Calu3 (cell line): ENCODE measurements around the gene VSIG1. TPM values are rescaled to one million over a fixed set of nuclear protein-coding genes. Genes with fewer than 3 reads are reported as not detected.

ENCODE experiments used
- BruUV-seq: library from RNA; stranded (reverse); fragments of 400-500 nt; replicated peaks from 2 replicates; lab custom pipeline; 2021; lab: Mats Ljungman, UMichigan
- CTCF ChIA-PET: fragments of 300-600 bp; sonication (Branson Sonifier 250); formaldehyde crosslinking; loops from one replicate; lab custom pipeline; 2022; ENCODE audit warnings: antibody characterized with exemption; lab: Charles Lee
- DNase-seq: peaks from one replicate; pipeline ENCODE4 v3.0.0; 2022
- H3K27ac Mint-ChIP-seq: one replicate; pipeline ENCODE4 v1.8.0; 2022; ENCODE audit warnings: mixed read lengths; ENCODE audit not compliant: unreplicated experiment
- H3K27me3 Mint-ChIP-seq: one replicate; pipeline ENCODE4 v1.8.0; 2022; ENCODE audit warnings: mixed read lengths; ENCODE audit not compliant: unreplicated experiment
- H3K36me3 Mint-ChIP-seq: one replicate; pipeline ENCODE4 v1.8.0; 2022; ENCODE audit warnings: mild to moderate bottlenecking, moderate library complexity, mixed read lengths; ENCODE audit not compliant: insufficient read depth, unreplicated experiment
- H3K4me1 Mint-ChIP-seq: one replicate; pipeline ENCODE4 v1.8.0; 2022; ENCODE audit warnings: mild to moderate bottlenecking, low read depth, mixed read lengths; ENCODE audit not compliant: unreplicated experiment
- H3K4me3 Mint-ChIP-seq: one replicate; pipeline ENCODE4 v1.8.0; 2022; ENCODE audit warnings: mild to moderate bottlenecking, low read depth, moderate library complexity, mixed read lengths; ENCODE audit not compliant: unreplicated experiment
- H3K9me3 Mint-ChIP-seq: one replicate; pipeline ENCODE4 v1.8.0; 2022; ENCODE audit warnings: low read depth, mixed read lengths; ENCODE audit not compliant: unreplicated experiment
- intact Hi-C: fragments of 100-400 bp; cut with micrococcal nuclease; formaldehyde crosslinking; loops from one replicate; pipeline ENCODE4 v1.10.0; 2022; ENCODE audit not compliant: unreplicated experiment
- total RNA-seq: library from RNA; stranded (reverse); gene quantifications from 2 replicates; pipeline ENCODE4 v1.2.3, GENCODE V29; 2022
- TF ChIP-seq, protein P1 (sequence below): fragments of 200-600 bp; IDR thresholded peaks from one replicate; pipeline ENCODE4 v1.8.0; 2022; ENCODE audit warnings: antibody characterized with exemption; ENCODE audit not compliant: unreplicated experiment

VSIG1 gene
- total RNA-seq, 1 experiment from 2014 or later = 2.6 TPM

DNA sequence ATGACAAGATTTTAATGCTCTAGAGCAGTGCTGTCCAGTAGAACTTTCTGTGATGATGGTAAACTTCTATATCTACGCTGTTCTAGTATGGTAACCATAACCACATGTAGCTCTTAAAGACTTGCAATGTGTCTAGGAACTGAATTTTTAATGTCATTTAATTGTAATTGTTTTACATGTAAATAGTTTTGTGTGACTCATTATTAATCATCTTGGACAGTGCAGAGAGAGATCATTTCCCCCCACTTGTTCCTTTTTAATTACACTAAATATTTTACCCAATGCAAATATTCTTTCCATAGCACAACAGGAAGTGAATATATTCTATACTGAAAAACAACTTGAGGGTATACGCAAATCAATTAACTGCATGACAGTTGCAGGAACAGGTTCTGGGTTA lies 52.5 kb downstream of the VSIG1 start:
- no peaks in the 10 kb centered on the region for H3K4me1 Mint-ChIP-seq
- no peaks in the 10 kb centered on the region for H3K9me3 Mint-ChIP-seq
- CTCF ChIA-PET = no interaction called here
- TF ChIP-seq, protein P1, sequence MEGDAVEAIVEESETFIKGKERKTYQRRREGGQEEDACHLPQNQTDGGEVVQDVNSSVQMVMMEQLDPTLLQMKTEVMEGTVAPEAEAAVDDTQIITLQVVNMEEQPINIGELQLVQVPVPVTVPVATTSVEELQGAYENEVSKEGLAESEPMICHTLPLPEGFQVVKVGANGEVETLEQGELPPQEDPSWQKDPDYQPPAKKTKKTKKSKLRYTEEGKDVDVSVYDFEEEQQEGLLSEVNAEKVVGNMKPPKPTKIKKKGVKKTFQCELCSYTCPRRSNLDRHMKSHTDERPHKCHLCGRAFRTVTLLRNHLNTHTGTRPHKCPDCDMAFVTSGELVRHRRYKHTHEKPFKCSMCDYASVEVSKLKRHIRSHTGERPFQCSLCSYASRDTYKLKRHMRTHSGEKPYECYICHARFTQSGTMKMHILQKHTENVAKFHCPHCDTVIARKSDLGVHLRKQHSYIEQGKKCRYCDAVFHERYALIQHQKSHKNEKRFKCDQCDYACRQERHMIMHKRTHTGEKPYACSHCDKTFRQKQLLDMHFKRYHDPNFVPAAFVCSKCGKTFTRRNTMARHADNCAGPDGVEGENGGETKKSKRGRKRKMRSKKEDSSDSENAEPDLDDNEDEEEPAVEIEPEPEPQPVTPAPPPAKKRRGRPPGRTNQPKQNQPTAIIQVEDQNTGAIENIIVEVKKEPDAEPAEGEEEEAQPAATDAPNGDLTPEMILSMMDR = no peak
- intact Hi-C loops = no loop called here
- H3K27ac Mint-ChIP-seq = no peak overlapping the region
- H3K36me3 Mint-ChIP-seq = no peaks in the 10 kb centered on the region
- DNase-seq = no peak
- BruUV-seq = no TSS peak
- H3K27me3 Mint-ChIP-seq = no peaks in the 10 kb centered on the region
- no peak overlapping the region for H3K4me3 Mint-ChIP-seq

DNA sequence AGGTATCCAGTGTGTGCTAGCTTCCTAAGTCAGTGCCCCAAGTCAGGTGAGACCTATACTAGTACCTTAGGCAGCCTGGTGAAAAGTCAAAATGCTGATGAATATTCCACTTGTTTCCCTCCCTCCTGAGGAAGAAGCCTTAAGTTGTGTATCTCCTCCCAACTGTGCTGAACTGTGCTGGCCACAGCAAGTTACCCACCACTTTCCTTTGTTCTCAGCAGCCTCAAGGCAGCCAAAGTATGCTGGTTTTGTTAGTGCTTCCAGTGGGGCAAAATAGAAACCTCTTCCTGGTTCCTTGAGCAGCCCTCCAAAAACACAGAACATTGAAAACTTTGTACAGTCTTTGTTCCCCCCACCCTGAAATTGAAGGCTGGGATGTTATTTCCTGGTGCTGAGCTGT lies 60.6 kb downstream of the VSIG1 start:
- TF ChIP-seq, protein P1 = no peak
- no peak for DNase-seq
- H3K36me3 Mint-ChIP-seq = no peaks in the 10 kb centered on the region
- intact Hi-C loops = no loop called here
- CTCF ChIA-PET = no interaction called here
- no peaks in the 10 kb centered on the region for H3K27me3 Mint-ChIP-seq
- H3K27ac Mint-ChIP-seq = no peak overlapping the region
- no peaks in the 10 kb centered on the region for H3K4me1 Mint-ChIP-seq
- no TSS peak for BruUV-seq
- no peak overlapping the region for H3K4me3 Mint-ChIP-seq
- H3K9me3 Mint-ChIP-seq = no peaks in the 10 kb centered on the region

DNA sequence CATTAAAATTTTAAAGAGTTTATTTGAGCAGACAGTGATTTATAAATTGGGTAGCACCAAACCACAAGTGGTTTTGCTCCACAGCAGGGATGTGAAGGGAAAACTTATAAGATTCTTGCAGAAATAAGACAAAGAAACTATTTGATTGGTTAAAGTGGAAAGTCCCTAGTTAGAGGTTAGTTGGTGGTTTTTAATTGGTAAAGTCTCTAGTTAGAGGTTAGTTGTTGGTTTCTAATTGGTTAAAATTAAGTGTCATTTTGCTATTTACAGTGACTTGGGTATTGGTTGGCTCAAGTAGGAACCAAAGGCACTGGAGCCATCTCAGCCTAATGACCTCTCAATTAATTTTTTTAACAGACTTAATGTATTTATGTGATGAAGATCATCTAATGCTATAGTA lies 69.7 kb downstream of the VSIG1 start:
- Mint-ChIP-seq H3K4me1 (no peaks in the 10 kb centered on the region), H3K27ac (no peak overlapping the region), H3K9me3 (no peaks in the 10 kb centered on the region), H3K4me3 (no peak overlapping the region), H3K27me3 (no peaks in the 10 kb centered on the region), H3K36me3 (no peaks in the 10 kb centered on the region)
- BruUV-seq = no TSS peak
- intact Hi-C loops = no loop called here
- no peak for DNase-seq
- CTCF ChIA-PET = no interaction called here
- TF ChIP-seq, protein P1 = no peak

DNA sequence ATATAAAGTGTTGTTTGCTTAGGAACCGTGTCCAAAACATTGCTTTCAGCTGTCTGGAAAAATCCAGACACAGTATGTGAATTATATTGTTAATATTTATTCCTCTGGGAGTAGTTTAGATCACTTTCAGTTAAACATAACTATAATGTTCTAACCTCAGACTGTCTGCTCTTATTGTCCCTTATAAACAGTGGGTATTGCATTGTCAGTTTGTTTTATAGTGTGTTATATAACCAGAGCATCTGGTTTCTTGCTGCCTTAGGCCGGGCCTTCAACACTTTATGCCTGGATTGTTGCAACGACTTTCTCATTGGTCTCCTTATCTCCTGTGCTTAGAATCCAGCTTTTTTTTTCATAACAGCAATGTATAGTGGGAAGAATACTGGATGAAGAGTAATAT lies 73.1 kb downstream of the VSIG1 start:
- H3K36me3 Mint-ChIP-seq = no peaks in the 10 kb centered on the region
- no peaks in the 10 kb centered on the region for H3K27me3 Mint-ChIP-seq
- TF ChIP-seq, protein P1 = no peak
- no TSS peak for BruUV-seq
- intact Hi-C loops = no loop called here
- no peak for DNase-seq
- no peak overlapping the region for H3K4me3 Mint-ChIP-seq
- H3K4me1 Mint-ChIP-seq = no peaks in the 10 kb centered on the region
- H3K27ac Mint-ChIP-seq = no peak overlapping the region
- no peaks in the 10 kb centered on the region for H3K9me3 Mint-ChIP-seq
- CTCF ChIA-PET = interaction anchor here (0.6 kb wide), 1 partner anchor 1363 kb away, joined by 4 read pairs; no protein-coding TSS in a partner anchor
